ENCODE results near the gene PSMD5. TPM values are rescaled to one million over a fixed set of nuclear protein-coding genes. Genes with fewer than 3 reads are reported as not detected.

PSMD5 gene
- total and polyA plus RNA-seq, 9 of the 15 experiments (the other 6 are each of a cell fraction or from before 2014, with no cell fraction given), result 46.4 to 148 (median 76.3) TPM

DNA sequence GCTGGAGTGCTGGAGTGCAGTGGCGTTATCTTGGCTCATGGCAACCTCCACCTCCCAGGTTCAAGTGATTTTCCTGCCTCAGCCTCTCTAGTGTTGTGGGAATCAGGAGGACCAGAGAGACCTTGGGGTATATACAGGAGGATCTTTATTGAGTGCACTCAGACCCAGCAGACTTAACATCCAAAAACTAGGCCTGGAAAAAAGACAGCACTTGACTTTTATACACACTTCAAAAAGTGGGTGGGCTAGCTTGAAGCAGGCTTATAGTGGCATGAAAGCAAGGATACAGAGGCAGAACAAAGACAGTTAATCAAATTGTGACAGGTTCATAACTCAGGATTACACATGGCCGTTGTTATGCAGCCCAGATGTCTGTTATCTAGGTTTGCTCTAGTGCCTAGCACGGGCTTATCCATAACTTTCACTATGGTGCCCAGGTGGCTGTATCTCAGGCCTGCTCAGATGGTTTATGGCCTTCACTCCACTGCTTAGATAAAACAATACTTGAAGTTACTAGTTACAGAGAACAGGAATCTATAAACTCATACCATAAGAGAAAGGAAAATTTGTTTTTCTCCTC is 37.8 kb downstream of the PSMD5 start (continued):
- TF ChIP-seq, protein P1, sequence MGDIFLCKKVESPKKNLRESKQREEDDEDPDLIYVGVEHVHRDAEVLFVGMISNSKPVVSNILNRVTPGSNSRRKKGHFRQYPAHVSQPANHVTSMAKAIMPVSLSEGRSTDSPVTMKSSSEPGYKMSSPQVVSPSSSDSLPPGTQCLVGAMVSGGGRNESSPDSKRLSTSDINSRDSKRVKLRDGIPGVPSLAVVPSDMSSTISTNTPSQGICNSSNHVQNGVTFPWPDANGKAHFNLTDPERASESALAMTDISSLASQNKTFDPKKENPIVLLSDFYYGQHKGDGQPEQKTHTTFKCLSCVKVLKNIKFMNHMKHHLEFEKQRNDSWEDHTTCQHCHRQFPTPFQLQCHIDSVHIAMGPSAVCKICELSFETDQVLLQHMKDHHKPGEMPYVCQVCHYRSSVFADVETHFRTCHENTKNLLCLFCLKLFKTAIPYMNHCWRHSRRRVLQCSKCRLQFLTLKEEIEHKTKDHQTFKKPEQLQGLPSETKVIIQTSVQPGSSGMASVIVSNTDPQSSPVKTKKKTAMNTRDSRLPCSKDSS (IDR thresholded peaks at IDR 0.05; ENCODE audit: low read depth, partially characterized antibody), result peak; percentile 92
- TF ChIP-seq TRIM28 (IDR thresholded peaks at IDR 0.05) (peak; percentile 97), POLR2AphosphoS5 (IDR thresholded peaks at IDR 0.05; ENCODE audit: control insufficient read depth, insufficient read depth, low read depth, low read length) (0 out of 2 replicates have a peak, but pooled peaks have one; percentile 24), NCOR1 (IDR thresholded peaks at IDR 0.05) (peak; percentile 47; the same call in 1 of the 2 replicates)

DNA sequence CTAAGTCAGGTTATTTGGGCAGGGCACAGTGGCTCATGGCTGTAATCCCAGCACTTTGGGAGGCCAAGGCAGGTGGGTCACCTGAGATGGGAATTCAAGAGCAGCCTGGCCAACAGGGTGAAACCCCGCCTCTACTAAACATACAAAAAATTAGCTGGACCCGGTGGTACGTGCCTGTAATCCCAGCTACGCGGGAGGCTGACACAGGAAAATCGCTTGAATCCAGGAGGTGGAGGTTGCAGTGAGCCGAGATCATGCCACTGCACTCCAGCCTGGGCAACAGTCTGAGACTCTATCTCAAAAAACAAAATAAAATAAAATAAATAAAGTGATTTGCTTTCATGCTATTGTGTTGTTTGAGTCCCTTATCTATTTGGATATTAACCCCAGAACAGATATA is 41.3 kb downstream of the PSMD5 start:
- Histone ChIP-seq H3K9me3 (replicated peaks; ENCODE audit: control insufficient read depth, insufficient read depth, low read depth, low read length) (peaks cover 6% of the 10 kb centered on the region), H3K9me1 (ENCODE audit: control insufficient read depth, insufficient read depth, low read length) (no peaks in the 10 kb centered on the region), H3K9ac (ENCODE audit: insufficient read depth in 1 of 2, low read depth in 2 of 2, low read length in 2 of 2) (no peak overlapping the region), H3K4me3 (no peak overlapping the region), H3K79me2 (ENCODE audit: control insufficient read depth, insufficient read depth, low read length) (no peaks in the 10 kb centered on the region), H3K27me3 (ENCODE audit: control insufficient read depth in 2 of 2, insufficient read depth in 2 of 2, low read length in 2 of 2) (no peaks in the 10 kb centered on the region), H2AFZ (ENCODE audit: low read depth, low read length) (no peak overlapping the region), H3K4me2 (ENCODE audit: insufficient read depth, low read length) (no peak overlapping the region), H4K20me1 (replicated peaks; ENCODE audit: control insufficient read depth, insufficient read depth, low read length) (no peaks in the 10 kb centered on the region), H3K27ac (ENCODE audit: extremely low read depth, low read depth, low read length) (no peak overlapping the region), H3K4me1 (replicated peaks in 1 of 2; ENCODE audit: control insufficient read depth in 2 of 2, insufficient read depth in 2 of 2, low read length in 2 of 2) (no peaks in the 10 kb centered on the region), H3K36me3 (ENCODE audit: control insufficient read depth, insufficient read depth, low read length) (no peaks in the 10 kb centered on the region)
- intact Hi-C loops (cut with micrococcal nuclease), result no loop called here
- BruUV-seq (replicated peaks), result no TSS peak
- in situ Hi-C loops (cut with MboI), result no loop called here
- FAIRE-seq (no peak), ATAC-seq (no peak), DNase-seq (ENCODE audit: extremely low read depth in 1 of 4, low spot score in 3 of 4) (no peak)
- POLR2A ChIA-PET, result interaction anchor here (2.2 kb wide), 1 partner anchor 8 kb away, joined by 7 read pairs; the partner anchor contains the start of gene FBXW2
- CTCF ChIA-PET (ENCODE audit: low intra/inter-chr PET ratio), result no interaction called here
- WGBS (ENCODE audit: insufficient coverage, low coverage, missing lambda C conversion rate), result 73% methylated on average over 7 of the region's 7 CpGs
- TF ChIP-seq SNRNP70 (optimal IDR thresholded peaks at IDR 0.05; ENCODE audit: low read depth, low read length) (no peak), NR1H2 (CRISPR knock-in tag; IDR thresholded peaks at IDR 0.05) (no peak), TAF7 (tag; IDR thresholded peaks at IDR 0.05) (no peak), HDAC8 (tag; IDR thresholded peaks at IDR 0.05) (no peak), ZNF507 (tag; conservative IDR thresholded peaks at IDR 0.05) (no peak), RBM34 (IDR thresholded peaks at IDR 0.05; ENCODE audit: borderline replicate concordance, insufficient read depth, low read length) (no peak), CEBPG (CRISPR knock-in tag; IDR thresholded peaks at IDR 0.05) (no peak), CEBPG (tag; conservative IDR thresholded peaks at IDR 0.05 in 1 of 2, IDR thresholded peaks at IDR 0.05 in 1 of 2) (no peak), HMG20A (CRISPR knock-in tag; conservative IDR thresholded peaks at IDR 0.05) (no peak)
- TF ChIP-seq, protein P2, sequence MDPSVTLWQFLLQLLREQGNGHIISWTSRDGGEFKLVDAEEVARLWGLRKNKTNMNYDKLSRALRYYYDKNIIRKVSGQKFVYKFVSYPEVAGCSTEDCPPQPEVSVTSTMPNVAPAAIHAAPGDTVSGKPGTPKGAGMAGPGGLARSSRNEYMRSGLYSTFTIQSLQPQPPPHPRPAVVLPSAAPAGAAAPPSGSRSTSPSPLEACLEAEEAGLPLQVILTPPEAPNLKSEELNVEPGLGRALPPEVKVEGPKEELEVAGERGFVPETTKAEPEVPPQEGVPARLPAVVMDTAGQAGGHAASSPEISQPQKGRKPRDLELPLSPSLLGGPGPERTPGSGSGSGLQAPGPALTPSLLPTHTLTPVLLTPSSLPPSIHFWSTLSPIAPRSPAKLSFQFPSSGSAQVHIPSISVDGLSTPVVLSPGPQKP (CRISPR knock-in tag; IDR thresholded peaks at IDR 0.05), result no peak
- TF ChIP-seq, protein P3, sequence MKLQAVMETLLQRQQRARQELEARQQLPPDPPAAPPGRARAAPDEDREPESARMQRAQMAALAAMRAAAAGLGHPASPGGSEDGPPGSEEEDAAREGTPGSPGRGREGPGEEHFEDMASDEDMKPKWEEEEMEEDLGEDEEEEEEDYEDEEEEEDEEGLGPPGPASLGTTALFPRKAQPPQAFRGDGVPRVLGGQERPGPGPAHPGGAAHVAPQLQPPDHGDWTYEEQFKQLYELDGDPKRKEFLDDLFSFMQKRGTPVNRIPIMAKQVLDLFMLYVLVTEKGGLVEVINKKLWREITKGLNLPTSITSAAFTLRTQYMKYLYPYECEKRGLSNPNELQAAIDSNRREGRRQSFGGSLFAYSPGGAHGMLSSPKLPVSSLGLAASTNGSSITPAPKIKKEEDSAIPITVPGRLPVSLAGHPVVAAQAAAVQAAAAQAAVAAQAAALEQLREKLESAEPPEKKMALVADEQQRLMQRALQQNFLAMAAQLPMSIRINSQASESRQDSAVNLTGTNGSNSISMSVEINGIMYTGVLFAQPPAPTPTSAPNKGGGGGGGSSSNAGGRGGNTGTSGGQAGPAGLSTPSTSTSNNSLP (IDR thresholded peaks at IDR 0.05; ENCODE audit: borderline replicate concordance, low read depth, low read length), result no peak
- TF ChIP-seq, protein P4, sequence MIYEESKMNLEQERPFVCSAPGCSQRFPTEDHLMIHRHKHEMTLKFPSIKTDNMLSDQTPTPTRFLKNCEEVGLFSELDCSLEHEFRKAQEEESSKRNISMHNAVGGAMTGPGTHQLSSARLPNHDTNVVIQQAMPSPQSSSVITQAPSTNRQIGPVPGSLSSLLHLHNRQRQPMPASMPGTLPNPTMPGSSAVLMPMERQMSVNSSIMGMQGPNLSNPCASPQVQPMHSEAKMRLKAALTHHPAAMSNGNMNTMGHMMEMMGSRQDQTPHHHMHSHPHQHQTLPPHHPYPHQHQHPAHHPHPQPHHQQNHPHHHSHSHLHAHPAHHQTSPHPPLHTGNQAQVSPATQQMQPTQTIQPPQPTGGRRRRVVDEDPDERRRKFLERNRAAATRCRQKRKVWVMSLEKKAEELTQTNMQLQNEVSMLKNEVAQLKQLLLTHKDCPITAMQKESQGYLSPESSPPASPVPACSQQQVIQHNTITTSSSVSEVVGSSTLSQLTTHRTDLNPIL (CRISPR knock-in tag; IDR thresholded peaks at IDR 0.05), result no peak
